ENCODE data around the gene GIT1. TPM values are rescaled to one million over a fixed set of nuclear protein-coding genes. Genes with fewer than 3 reads are reported as not detected.
A peak's percentile ranks its signal among the peaks of the same experiment; 100 is the strongest.

The GIT1 gene
- total and polyA plus RNA-seq, 2 experiments from 2014 or later: 15.9 to 60.9 TPM

DNA sequence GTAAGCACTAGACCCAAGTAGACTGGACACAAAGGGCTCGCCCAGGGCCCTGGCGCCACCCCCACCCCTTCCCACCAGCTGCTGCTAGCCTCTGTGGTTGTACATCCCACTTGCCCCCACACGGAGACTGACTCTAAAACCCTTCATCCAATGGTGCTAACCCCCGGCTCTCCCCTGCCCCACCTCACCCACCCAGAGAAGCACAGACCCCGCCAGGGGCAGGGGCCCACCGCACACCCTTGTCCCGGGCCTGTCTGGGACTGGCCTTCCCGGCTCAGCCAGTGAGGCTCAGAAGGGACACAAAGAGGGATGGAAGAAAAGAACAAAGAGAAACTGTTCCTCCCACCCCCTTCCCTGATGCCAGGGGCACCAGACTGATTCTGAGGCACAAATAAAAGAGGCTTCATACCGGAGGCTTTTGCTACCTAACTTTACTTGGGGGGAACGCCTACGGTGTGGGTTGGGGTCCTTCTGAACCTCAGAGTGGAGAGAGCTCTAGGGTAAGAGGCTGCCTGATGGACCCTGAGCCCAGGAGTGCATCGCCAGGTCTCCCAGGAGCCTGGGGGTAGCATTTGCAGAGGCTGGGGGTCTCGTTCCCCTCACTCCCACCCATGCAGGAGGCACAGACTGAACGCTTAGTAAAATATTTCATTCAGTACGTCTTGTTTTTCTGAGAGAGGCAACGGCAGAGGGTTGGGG is 25.1 kb upstream of the GIT1 start (continued):
- no peak for TF ChIP-seq REST (IDR thresholded peaks at IDR 0.05; ENCODE audit: unreplicated experiment)
- TF ChIP-seq STAT1 (IDR thresholded peaks at IDR 0.05; ENCODE audit: unreplicated experiment): no peak

- H3K9me3 Mint-ChIP-seq: no peaks in the 10 kb centered on the region; the same call in 2 of the 3 replicates
- peaks cover 29% of the 10 kb centered on the region for H3K4me1 ChIP-seq (ENCODE audit: insufficient read depth)
- H3K79me2 ChIP-seq (replicated peaks; ENCODE audit: insufficient read depth): no peaks in the 10 kb centered on the region
- H3K4me3 Mint-ChIP-seq: peak overlapping the region; percentile 64
- peak overlapping the region; percentile 92 for H3K4me2 ChIP-seq
- H3K9me2 ChIP-seq (ENCODE audit: insufficient read depth): no peaks in the 10 kb centered on the region
- H3K27me3 Mint-ChIP-seq (ENCODE audit: insufficient read depth, low read depth, poor library complexity): peaks cover 44% of the 10 kb centered on the region
- peak overlapping the region; percentile 67 for H3K4me3 ChIP-seq
- peaks cover 58% of the 10 kb centered on the region for H3K27me3 ChIP-seq (ENCODE audit: insufficient read depth)
- peaks cover 27% of the 10 kb centered on the region for H3K4me1 Mint-ChIP-seq
- peaks cover 5% of the 10 kb centered on the region; the same call in 1 of the 2 replicates for H4K20me1 ChIP-seq (replicated peaks; ENCODE audit: insufficient read depth)
- H3K27ac Mint-ChIP-seq: no peak overlapping the region
- peak; percentile 47 for DNase-seq (ENCODE audit: low spot score)
- peaks cover 4% of the 10 kb centered on the region; the same call in 2 of the 3 replicates for H3K36me3 Mint-ChIP-seq (ENCODE audit: low read depth)
- no peaks in the 10 kb centered on the region for H3K36me3 ChIP-seq (ENCODE audit: insufficient read depth)
- no peak overlapping the region for H3K27ac ChIP-seq (ENCODE audit: low read depth)
- H2AFZ ChIP-seq: peak overlapping the region; percentile 72; the same call in 1 of the 2 replicates
- H3F3A ChIP-seq (replicated peaks; ENCODE audit: low read depth): 0 out of 2 replicates have a peak, but pooled peaks cover 4% of the 10 kb centered on the region
- ATAC-seq: peak; percentile 5
- TF ChIP-seq STAT1 (IDR thresholded peaks at IDR 0.05; ENCODE audit: unreplicated experiment) (no peak), EZH2 (IDR thresholded peaks at IDR 0.05; ENCODE audit: low read depth, unreplicated experiment) (no peak), EZH2phosphoT487 (IDR thresholded peaks at IDR 0.05; ENCODE audit: unreplicated experiment) (no peak), CTCF (conservative IDR thresholded peaks at IDR 0.05; ENCODE audit: low read depth in 2 of 2) (no peak), ZNF331 (CRISPR knock-in tag; IDR thresholded peaks at IDR 0.05; ENCODE audit: low read depth) (no peak), NANOG (IDR thresholded peaks at IDR 0.05; ENCODE audit: borderline replicate concordance) (no peak), REST (IDR thresholded peaks at IDR 0.05; ENCODE audit: unreplicated experiment) (no peak), JUNB (IDR thresholded peaks at IDR 0.05; ENCODE audit: unreplicated experiment) (no peak)
- TF ChIP-seq, protein P1, sequence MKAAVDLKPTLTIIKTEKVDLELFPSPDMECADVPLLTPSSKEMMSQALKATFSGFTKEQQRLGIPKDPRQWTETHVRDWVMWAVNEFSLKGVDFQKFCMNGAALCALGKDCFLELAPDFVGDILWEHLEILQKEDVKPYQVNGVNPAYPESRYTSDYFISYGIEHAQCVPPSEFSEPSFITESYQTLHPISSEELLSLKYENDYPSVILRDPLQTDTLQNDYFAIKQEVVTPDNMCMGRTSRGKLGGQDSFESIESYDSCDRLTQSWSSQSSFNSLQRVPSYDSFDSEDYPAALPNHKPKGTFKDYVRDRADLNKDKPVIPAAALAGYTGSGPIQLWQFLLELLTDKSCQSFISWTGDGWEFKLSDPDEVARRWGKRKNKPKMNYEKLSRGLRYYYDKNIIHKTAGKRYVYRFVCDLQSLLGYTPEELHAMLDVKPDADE (IDR thresholded peaks at IDR 0.05): no peak
Observed at GRCh38 chr17:29613856-29614255, 24.4 kb upstream of the GIT1 start.

Data from GM23338 (cell line).